IMR-90 (cell line): Measurements from ENCODE around the gene CP.

Experiments used
- BHLHE40 ChIP-seq: fragments of 150-350 bp; IDR thresholded peaks from 2 replicates; pipeline ENCODE4 v1.6.1; 2016; ENCODE audit warnings: mild to moderate bottlenecking, low read depth, low read length
- CEBPB ChIP-seq: IDR thresholded peaks from 2 replicates; pipeline ENCODE4 v1.6.1; 2012; ENCODE audit warnings: low read depth, low read length, improper control_type of control experiment
- CTCF ChIP-seq: conservative IDR thresholded peaks from 2 replicates; pipeline ENCODE4 v1.5.1; 2012; ENCODE audit warnings: mild to moderate bottlenecking, low read depth, low read length, improper control_type of control experiment
- ELK1 ChIP-seq: fragments of 150-350 bp; IDR thresholded peaks from 2 replicates; pipeline ENCODE4 v1.6.1; 2016; ENCODE audit warnings: low read depth, mild to moderate bottlenecking, low read length, moderate library complexity, borderline replicate concordance
- MAFK ChIP-seq: IDR thresholded peaks from 2 replicates; pipeline ENCODE4 v1.6.1; 2012; ENCODE audit warnings: low read depth, low read length, improper control_type of control experiment
- MAZ ChIP-seq: IDR thresholded peaks from 2 replicates; pipeline ENCODE4 v1.6.1; 2012; ENCODE audit warnings: low read depth, mild to moderate bottlenecking, low read length, improper control_type of control experiment, moderate library complexity, borderline replicate concordance
- MXI1 ChIP-seq: IDR thresholded peaks from 2 replicates; pipeline ENCODE4 v1.6.1; 2012; ENCODE audit warnings: low read depth, mild to moderate bottlenecking, low read length, moderate library complexity, borderline replicate concordance
- POLR2A ChIP-seq: IDR thresholded peaks from 2 replicates; pipeline ENCODE4 v1.6.1; 2012; ENCODE audit warnings: mild to moderate bottlenecking, low read depth, low read length
- RAD21 ChIP-seq: IDR thresholded peaks from 2 replicates; pipeline ENCODE4 v1.6.1; 2012; ENCODE audit warnings: low read length, improper control_type of control experiment
- RFX5 ChIP-seq: IDR thresholded peaks from 2 replicates; pipeline ENCODE4 v1.8.0; 2012; ENCODE audit warnings: low read depth, mild to moderate bottlenecking, low read length, moderate library complexity
- SMC3 ChIP-seq: fragments of 150-350 bp; IDR thresholded peaks from 2 replicates; pipeline ENCODE4 v1.6.1; 2016; ENCODE audit warnings: low read depth, mild to moderate bottlenecking, antibody characterized with exemption, low read length, moderate library complexity
- USF2 ChIP-seq: fragments of 150-350 bp; IDR thresholded peaks from 2 replicates; pipeline ENCODE4 v1.6.1; 2017; ENCODE audit warnings: mild to moderate bottlenecking, antibody characterized with exemption, low read length, low read depth

- TF ChIP-seq CTCF (no peak), POLR2A (no peak), RFX5 (no peak), SMC3 (no peak), CEBPB (no peak), RAD21 (no peak), MAZ (no peak), BHLHE40 (no peak), USF2 (no peak), ELK1 (no peak), MAFK (no peak), MXI1 (no peak)
These were observed 26.4 kb downstream of the CP start for GRCh38 chr3:149195221-149195620.
